Stimulated activated CD4-positive, alpha-beta T cell treated with anti-CD3 and anti-CD28 coated beads, Interleukin-1b, Interleukin-23, amount 100 ng/mL, for 48 hours (primary cell): ENCODE data around the gene SASH3.
"Not testable (repeated sequence)": the region's sequence is repeated elsewhere in the genome, so short reads cannot be mapped to it uniquely, and the experiment has no call there.

Experiments used
- DNase-seq: peaks from one replicate; pipeline ENCODE4 v3.0.0-alpha.2; 2020

Gene SASH3

GRCh38 chrX:129779747-129780146 lies at the start of gene SASH3:
Gene SASH3 (plus strand): TSS chrX:129779949. CDS start chrX:129780098, 149 bp downstream.
- DNase-seq = peak; percentile 68

- no peak for DNase-seq
These were observed 48.5 kb upstream of the SASH3 start for GRCh38 chrX:129731228-129731627.

GRCh38 chrX:129732857-129733256 lies 46.9 kb upstream of the SASH3 start:
- no peak for DNase-seq

DNA sequence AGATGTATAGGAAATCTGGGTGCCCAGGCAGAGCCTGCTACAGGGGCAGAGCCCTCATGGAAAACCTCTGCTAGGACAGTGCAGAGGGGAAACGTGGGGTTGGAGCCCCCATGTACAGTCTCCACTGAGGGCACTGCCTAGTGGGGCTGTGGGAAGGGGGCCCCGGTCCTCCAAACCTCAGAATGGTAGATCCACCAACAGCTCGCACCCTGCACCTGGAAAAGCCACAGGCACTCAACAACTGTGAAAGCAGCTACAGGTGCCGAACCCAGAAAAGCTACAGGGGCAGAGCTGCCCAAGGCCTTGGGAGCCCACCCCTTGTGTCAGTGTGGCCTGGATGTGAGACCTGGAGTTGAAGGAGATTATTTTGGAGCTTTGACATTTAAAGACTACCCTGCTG lies 46.4 kb upstream of the SASH3 start:
- DNase-seq = no peak

- no peak for DNase-seq
These were observed 43.3 kb upstream of the SASH3 start for GRCh38 chrX:129736491-129736890.

DNA sequence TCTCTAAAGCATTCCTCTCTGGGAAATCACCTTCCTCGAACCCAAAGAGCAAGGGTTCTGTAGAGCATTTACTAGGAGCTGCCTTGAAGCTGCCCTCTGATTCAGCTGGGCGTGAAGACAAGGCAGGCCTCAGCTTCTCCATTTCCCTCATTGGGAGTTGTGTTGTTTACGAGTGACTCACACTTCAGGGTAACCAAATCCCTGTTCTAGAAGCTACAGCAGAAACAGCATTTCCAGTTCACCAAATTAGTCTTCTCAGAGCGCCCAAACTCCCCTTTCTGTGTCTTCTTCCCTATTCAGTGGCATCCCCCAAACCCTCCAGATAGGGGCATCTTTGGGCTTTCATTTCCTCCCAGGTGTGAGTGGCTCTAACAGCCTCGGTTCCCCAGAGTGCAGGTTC lies 41.8 kb upstream of the SASH3 start:
- DNase-seq = no peak

DNA sequence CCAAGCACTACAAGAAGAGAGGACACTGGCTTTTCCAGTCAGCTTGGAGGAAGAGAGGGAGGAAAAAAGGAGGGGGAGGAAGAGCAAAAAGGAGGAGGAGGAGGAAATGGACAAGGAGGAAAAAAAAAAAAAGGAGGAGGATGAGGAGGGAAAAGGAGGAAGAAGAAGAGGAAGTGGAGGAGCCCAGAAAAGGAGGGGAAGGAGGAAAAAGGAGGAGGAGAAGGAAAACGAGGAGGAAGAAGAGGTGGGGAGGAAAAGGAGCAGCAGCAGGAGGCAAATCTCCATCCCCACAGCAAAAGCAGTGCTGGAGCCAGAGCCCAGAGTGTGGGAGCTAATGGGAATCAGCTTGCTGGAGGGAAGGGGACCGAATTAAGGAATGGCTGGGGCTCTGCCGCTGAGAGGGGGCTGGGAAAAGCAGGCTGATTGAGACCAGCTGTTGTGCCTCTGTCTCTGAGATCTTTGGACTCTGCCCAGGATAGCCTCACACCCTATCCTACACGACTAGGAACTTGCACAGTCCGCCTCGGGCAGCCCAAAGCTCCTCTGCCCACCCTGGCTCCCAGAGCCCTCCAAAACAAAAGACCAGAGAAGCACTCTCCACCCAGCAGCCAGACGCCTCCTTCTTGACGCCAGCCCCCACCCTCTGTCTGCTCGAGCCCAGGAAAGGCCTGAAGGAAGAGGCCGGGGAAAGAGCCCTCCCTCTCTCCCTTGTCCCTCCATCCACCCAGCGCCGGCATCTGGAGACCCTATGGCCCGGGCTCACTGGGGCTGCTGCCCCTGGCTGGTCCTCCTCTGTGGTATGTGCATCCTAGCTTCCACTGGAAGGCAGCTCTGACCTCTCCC lies 41.1 kb upstream of the SASH3 start, which contains the start of gene XPNPEP2:
TSS of gene XPNPEP2 (plus strand) at position 514 of the 843 bp plus-strand sequence. CDS start at position 749, 235 bp downstream.
- no peak for DNase-seq

DNA sequence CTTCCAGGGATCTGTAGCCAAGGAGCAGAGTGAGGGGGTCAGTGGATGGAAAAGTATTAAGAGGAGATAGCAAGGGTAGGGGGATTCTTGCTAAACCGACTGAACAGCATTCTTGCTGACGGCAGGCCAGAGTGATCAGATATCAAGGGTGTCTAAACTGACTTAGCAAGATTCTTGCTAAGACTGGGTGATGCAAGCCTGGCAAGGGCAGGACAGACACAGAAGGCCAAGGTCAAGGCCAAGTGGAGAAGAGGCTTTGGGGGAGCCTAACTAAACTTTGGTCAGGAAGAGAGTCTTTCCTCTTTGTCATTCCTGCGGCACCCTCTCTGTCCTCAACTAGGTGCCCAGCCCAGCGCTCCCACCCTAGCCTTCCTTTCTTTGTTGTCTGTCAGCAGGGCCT lies 40.2 kb upstream of the SASH3 start:
- DNase-seq = no peak

- no peak for DNase-seq
These were observed 37.6 kb upstream of the SASH3 start for GRCh38 chrX:129741880-129742758.

DNA sequence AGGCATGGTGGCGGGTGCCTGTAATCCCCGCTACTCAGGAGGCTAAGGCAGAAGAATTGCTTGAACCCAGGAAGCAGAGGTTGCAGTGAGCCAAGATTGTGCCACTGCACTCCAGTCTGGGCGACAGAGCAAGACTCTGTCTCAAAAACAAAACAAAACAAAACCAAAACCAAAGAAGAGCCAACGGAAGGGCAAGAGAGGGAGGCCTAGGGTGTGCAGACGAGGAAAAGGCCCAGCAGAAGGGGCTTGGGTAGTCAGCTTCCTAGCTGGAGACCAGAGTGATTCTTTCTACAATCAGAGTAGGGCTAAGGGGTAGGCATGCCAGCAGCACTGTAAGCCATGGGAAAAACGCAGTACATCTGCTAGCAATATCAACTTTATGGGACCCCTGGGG lies 37.0 kb upstream of the SASH3 start:
- not testable (repeated sequence) for DNase-seq

DNA sequence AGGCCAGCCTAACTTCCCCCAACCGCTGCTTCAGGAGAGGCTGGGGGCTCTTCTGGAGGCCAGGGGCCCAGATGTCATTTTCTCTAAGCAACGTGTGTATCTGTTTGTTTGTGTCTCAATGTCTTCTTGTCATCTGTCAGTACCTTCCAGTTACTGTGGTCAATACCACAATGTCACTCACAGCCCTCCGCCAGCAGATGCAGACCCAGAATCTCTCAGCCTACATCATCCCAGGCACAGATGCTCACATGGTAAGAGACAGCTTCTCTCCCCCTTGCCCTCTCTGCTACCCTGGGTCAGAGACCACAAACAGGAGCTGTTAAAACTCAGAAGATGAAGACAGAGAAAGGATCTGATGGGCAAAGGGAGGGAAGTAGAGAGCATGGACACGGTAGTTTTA lies 35.9 kb upstream of the SASH3 start:
- no peak for DNase-seq

GRCh38 chrX:129744861-129745321 lies 34.9 kb upstream of the SASH3 start:
- DNase-seq = no peak

DNA sequence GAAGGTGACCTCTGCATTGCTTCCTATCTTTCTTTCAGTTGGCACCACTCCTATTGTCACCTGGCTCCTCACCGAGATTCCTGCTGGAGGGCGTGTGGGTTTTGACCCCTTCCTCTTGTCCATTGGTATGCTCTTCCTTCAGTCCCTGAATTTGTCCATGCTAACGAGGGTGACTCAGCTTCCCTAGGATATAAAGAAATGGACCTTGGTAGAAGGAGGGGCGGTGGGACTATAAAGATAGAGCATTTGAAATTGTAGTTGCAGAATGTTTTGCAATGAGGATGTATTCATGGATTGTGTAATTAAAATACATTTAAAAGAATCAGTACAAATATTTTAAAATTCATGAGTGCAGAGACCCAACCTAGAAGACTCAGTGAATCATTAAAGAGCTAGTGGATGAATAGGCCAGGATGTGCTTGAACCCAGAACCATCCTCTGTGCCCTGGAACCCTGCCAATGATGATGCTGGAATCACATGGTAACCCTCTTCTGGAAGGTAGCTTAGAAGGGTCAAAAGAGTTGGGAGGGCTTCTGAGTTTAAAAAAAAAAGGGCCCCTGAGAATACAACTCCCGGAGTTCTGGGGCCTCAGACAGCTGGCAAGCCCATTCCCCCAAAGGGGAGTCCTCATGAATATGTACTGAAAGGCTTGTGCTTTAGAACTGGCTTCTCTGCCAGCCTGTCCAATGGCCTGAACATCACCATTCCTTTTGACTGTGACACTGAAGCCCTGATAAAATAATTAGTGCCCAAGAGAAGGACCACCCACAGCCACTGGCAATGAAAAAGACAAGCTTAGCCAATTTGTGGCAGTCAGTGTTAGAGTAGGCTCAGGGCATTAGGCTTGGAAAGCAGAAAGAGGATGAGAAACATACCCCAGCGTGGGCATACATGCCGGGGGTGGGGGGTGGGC lies 32.9 kb upstream of the SASH3 start:
- DNase-seq = no peak

GRCh38 chrX:129747533-129747932 lies 32.2 kb upstream of the SASH3 start:
- DNase-seq = no peak

DNA sequence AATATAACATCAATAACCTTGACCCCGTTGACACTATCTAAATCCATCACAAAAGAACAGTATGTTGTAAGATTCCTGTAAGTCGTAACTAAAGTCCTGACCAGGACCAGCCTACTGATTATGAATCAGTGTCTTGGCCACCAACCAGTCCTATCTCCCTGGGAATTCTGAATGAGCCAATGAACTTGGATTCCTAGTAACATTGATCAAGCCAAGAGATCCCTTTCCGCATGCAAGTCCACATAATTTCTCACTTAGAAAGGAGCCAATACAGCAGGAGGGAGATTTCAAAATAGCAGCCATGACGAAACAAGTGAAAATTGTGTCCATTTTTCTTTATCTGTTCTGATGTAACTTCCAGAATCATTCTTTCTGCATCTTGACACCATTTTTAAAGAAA lies 31.4 kb upstream of the SASH3 start:
- no peak for DNase-seq

DNA sequence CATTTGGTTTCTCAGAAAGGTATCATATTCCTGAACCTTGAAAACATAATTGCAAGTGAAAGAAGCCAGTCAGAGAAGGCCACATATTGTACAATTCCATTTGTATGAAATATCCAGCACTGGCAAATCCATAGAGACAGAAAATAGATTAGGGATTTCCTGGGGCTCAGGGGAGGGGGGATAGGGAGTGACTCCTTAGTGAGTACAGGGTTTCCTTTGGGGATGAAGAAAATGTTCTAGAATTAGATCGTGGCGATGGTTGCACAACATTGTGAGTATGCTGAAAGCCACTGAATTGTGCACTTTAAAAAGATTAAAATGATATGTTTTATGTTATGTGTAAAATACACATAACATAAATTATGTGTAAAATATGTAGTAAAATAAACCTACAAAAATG lies 30.7 kb upstream of the SASH3 start:
- no peak for DNase-seq

DNA sequence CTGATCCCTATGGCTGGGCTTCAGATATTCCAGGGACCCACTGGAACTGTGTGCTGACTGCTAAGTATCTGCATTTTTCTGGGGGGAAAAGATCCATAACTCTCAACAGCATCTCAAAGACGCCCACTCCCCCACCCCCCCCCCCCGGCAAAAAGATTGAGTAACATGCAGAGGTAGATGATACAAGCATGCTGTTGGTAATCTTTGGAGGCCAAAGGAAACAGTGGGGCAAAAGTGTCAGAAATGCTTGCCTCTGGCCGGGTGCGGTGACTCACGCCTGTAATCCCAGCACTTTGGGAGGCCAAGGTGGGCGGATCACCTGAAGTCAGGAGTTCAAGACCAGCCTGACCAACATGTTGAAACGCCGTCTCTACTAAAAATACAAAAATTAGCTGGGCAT lies 28.8 kb upstream of the SASH3 start:
- no peak for DNase-seq

DNA sequence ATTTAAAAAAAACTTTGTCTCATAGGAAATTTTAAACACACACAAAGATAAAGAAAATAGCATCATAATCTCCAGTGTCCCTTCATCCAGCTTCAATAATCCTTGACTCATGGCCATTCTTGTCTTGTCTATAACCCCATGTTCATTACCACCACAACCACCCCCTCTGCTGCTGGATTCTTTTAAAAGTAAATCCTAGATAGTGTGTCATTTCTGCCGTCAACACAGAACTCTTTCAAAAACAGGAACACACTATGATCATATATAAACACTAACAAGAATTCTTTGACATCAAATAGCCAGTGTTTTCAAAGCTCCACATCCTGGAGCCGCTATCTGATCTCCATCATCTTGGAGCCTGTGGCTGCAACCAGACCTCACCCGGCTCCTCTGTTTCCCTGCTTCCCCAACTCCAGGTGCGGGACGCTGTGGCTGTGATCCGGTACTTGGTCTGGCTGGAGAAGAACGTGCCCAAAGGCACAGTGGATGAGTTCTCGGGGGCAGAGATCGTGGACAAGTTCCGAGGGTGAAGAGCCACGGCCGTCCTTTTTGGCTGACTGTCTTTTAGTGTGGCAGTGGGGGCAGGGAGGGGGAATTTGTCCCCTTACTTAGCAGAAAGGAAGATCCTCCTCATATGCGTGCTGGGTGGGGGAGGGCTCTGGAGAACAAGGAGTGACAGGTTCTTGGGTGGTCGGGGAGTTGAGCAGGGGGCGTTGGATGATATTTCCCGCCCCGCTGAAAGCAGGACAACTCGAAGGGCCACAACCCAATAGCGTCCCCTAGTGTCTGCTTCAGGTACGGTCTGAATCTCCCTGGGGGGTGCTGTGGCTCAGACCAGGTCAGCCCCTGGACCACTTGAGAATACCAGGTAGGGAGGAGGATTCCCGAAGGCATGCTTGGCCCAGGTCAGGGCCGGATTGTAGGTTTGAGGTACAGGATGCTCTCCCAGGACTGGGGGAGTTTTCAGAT lies 25.4 kb upstream of the SASH3 start:
- no peak for DNase-seq

- DNase-seq = peak; percentile 23
These were observed 23.7 kb upstream of the SASH3 start for GRCh38 chrX:129755779-129756650.

DNA sequence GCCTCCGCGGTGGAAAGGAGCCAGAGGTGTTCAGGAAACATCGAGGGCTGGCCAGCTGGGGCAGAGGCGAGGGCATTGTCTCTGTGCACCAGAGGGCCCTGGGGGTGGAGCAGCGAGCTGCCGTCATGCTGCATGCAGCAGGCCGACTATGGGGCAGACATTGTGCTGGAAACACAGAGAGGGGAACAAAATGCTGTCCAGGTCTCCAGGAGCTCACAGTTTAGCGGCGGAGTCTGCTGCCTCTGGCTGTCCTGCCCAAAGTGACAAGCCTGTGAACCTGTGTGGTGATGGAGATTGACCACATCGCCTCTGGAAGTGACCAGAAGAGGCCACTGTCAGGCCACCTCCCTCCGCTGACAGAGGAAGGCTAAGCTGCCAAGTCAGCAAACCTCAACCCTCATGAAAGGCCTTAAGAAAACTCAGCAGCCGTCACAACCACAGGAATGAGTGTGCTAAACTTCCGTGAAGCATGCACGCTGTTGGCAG lies 20.1 kb upstream of the SASH3 start:
- DNase-seq = peak; percentile 65
